Astrocyte (in vitro differentiated cells and primary cell): Measurements from ENCODE around the gene MTLN. TPM values are rescaled to one million over a fixed set of nuclear protein-coding genes. Genes with fewer than 3 reads are reported as not detected.
"Not testable (repeated sequence)": the region's sequence is repeated elsewhere in the genome, so short reads cannot be mapped to it uniquely, and the experiment has no call there.

ENCODE experiments used
- DNase-seq: peaks from one replicate; pipeline ENCODE4 v3.0.0-alpha.2; 2010; ENCODE audit warnings: low read depth
- FAIRE-seq: peaks from 2 replicates; lab custom pipeline; 2011; peaks lifted over from hg19 to GRCh38; lab: Jason Lieb, UNC
- H2AFZ ChIP-seq: 2 replicates; pipeline ENCODE4 v1.6.0; 2012; ENCODE audit warnings: low read depth, low read length, inconsistent platforms
- H3K27ac ChIP-seq: 2 replicates; pipeline ENCODE4 v1.5.1; 2011; ENCODE audit warnings: low read depth, low read length, inconsistent platforms
- H3K27me3 ChIP-seq: 2 replicates; pipeline ENCODE4 v1.6.0; 2011; ENCODE audit warnings: low read length, inconsistent platforms; ENCODE audit not compliant: insufficient read depth
- H3K36me3 ChIP-seq: 2 replicates; pipeline ENCODE4 v1.5.1; 2011; ENCODE audit warnings: low read length, inconsistent platforms; ENCODE audit not compliant: insufficient read depth
- H3K4me1 ChIP-seq: 2 replicates; pipeline ENCODE4 v1.5.1; 2011; ENCODE audit warnings: low read length, inconsistent platforms; ENCODE audit not compliant: insufficient read depth
- H3K4me2 ChIP-seq: 2 replicates; pipeline ENCODE4 v1.6.0; 2012; ENCODE audit warnings: low read length, inconsistent platforms
- H3K4me3 ChIP-seq: 2 replicates; pipeline ENCODE4 v1.5.1; 2011; ENCODE audit warnings: low read depth, mild to moderate bottlenecking, low read length, inconsistent platforms; ENCODE audit not compliant: insufficient read depth
- H3K79me2 ChIP-seq: 2 replicates; pipeline ENCODE4 v1.6.0; 2012; ENCODE audit warnings: mild to moderate bottlenecking, low read length, inconsistent platforms; ENCODE audit not compliant: insufficient read depth
- H3K9ac ChIP-seq: 2 replicates; pipeline ENCODE4 v1.6.0; 2012; ENCODE audit warnings: mild to moderate bottlenecking, low read length, inconsistent platforms
- H3K9me3 ChIP-seq: 2 replicates; pipeline ENCODE4 v1.5.1; 2012; ENCODE audit warnings: low read depth, mild to moderate bottlenecking, low read length, inconsistent platforms; ENCODE audit not compliant: insufficient read depth
- H4K20me1 ChIP-seq: 2 replicates; pipeline ENCODE4 v1.6.0; 2012; ENCODE audit warnings: low read length, inconsistent platforms; ENCODE audit not compliant: insufficient read depth
- H3K27ac Mint-ChIP-seq: one replicate; pipeline ENCODE4 v1.8.0; 2021; ENCODE audit warnings: mild to moderate bottlenecking, mixed read lengths; ENCODE audit not compliant: unreplicated experiment
- H3K27me3 Mint-ChIP-seq: one replicate; pipeline ENCODE4 v1.8.0; 2021; ENCODE audit warnings: low read depth, mixed read lengths; ENCODE audit not compliant: unreplicated experiment
- H3K36me3 Mint-ChIP-seq: one replicate; pipeline ENCODE4 v1.8.0; 2021; ENCODE audit warnings: low read depth, mixed read lengths; ENCODE audit not compliant: unreplicated experiment
- H3K4me1 Mint-ChIP-seq: one replicate; pipeline ENCODE4 v1.8.0; 2021; ENCODE audit warnings: low read depth, mixed read lengths; ENCODE audit not compliant: unreplicated experiment
- H3K4me3 Mint-ChIP-seq: one replicate; pipeline ENCODE4 v1.8.0; 2021; ENCODE audit warnings: mild to moderate bottlenecking, moderate library complexity, mixed read lengths; ENCODE audit not compliant: unreplicated experiment
- H3K9me3 Mint-ChIP-seq: one replicate; pipeline ENCODE4 v1.8.0; 2021; ENCODE audit warnings: mild to moderate bottlenecking, mixed read lengths; ENCODE audit not compliant: unreplicated experiment
- CTCF ChIP-seq: IDR thresholded peaks from 2 replicates; pipeline ENCODE4 v1.5.1; 2011; ENCODE audit warnings: low read depth, mild to moderate bottlenecking, inconsistent platforms, low read length, moderate library complexity; ENCODE audit not compliant: insufficient read depth
- EZH2 ChIP-seq: IDR thresholded peaks from 2 replicates; pipeline ENCODE4 v1.6.1; 2012; ENCODE audit warnings: mild to moderate bottlenecking, low read length, inconsistent platforms; ENCODE audit not compliant: insufficient read depth
- total RNA-seq: library from RNA; stranded (reverse); gene quantifications from 2 replicates; pipeline ENCODE4 v1.2.1, GENCODE V29; 2021

The MTLN gene
- total RNA-seq, 1 donor from 2014 or later: 22.2 TPM

- FAIRE-seq: no peak
- Mint-ChIP-seq H3K27ac (no peak overlapping the region), H3K27me3 (peaks cover 2% of the 10 kb centered on the region), H3K4me1 (no peaks in the 10 kb centered on the region), H3K9me3 (no peaks in the 10 kb centered on the region), H3K4me3 (no peak overlapping the region), H3K36me3 (no peaks in the 10 kb centered on the region)
- H3K9ac ChIP-seq: no peak overlapping the region
- no peaks in the 10 kb centered on the region for H3K79me2 ChIP-seq
- no peak overlapping the region for H2AFZ ChIP-seq
- no peak overlapping the region for H3K27ac ChIP-seq
- H3K4me1 ChIP-seq: no peaks in the 10 kb centered on the region
- H3K4me3 ChIP-seq: no peak overlapping the region
- TF ChIP-seq EZH2 (no peak), CTCF (no peak)
- no peaks in the 10 kb centered on the region for H4K20me1 ChIP-seq
- no peaks in the 10 kb centered on the region for H3K36me3 ChIP-seq
- H3K9me3 ChIP-seq: no peaks in the 10 kb centered on the region
- H3K27me3 ChIP-seq: no peaks in the 10 kb centered on the region
- no peak overlapping the region for H3K4me2 ChIP-seq
- no peak for DNase-seq
Observed at GRCh38 chr2:110197452-110197851, 14.9 kb downstream of the MTLN start.

DNA sequence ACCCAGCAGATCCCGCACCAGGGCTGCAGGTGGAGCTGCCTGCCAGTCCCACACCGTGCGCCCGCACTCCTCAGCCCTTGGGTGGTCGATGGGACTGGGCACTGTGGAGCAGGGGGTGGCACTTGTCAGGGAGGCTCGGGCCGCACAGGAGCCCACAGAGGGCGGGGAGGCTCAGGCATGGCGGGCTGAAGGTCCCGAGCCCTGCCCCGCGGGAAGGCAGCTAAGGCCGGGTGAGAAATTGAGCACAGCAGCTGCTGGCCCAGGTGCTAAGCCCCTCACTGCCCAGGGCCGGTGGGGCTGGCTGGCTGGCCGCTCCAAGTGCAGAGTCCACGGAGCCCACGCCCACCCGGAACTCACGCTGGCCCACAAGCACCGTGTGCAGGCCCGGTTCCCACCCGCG lies 22.2 kb downstream of the MTLN start:
- H3K36me3 Mint-ChIP-seq: peaks cover 29% of the 10 kb centered on the region
- not testable (repeated sequence) for H3K9me3 ChIP-seq, H4K20me1 ChIP-seq, H3K4me1 Mint-ChIP-seq, H3K27ac Mint-ChIP-seq, H3K4me3 Mint-ChIP-seq, H3K4me1 ChIP-seq, H3K9me3 Mint-ChIP-seq, H3K9ac ChIP-seq, H3K36me3 ChIP-seq, H3K27me3 ChIP-seq, H2AFZ ChIP-seq, H3K79me2 ChIP-seq, H3K4me2 ChIP-seq, H3K27ac ChIP-seq, H3K27me3 Mint-ChIP-seq, H3K4me3 ChIP-seq, DNase-seq, FAIRE-seq

- no peaks in the 10 kb centered on the region for H3K4me1 Mint-ChIP-seq
Observed at GRCh38 chr2:110182449-110182848, 29.9 kb downstream of the MTLN start.

More at GRCh38 chr2:110182449-110182848, 29.9 kb downstream of the MTLN start:
- Mint-ChIP-seq H3K4me3 (no peak overlapping the region), H3K27ac (no peak overlapping the region), H3K27me3 (no peaks in the 10 kb centered on the region), H3K36me3 (peaks cover 23% of the 10 kb centered on the region), H3K9me3 (peaks cover 26% of the 10 kb centered on the region)
- no peaks in the 10 kb centered on the region for H3K27me3 ChIP-seq
- TF ChIP-seq CTCF (no peak), EZH2 (no peak)
- no peak overlapping the region for H3K9ac ChIP-seq
- H3K4me2 ChIP-seq: no peak overlapping the region
- no peak overlapping the region for H2AFZ ChIP-seq
- H3K27ac ChIP-seq: no peak overlapping the region
- DNase-seq (no peak), FAIRE-seq (no peak)
- no peaks in the 10 kb centered on the region for H3K4me1 ChIP-seq
- no peaks in the 10 kb centered on the region for H4K20me1 ChIP-seq
- H3K4me3 ChIP-seq: no peak overlapping the region
- no peaks in the 10 kb centered on the region for H3K36me3 ChIP-seq
- H3K9me3 ChIP-seq: no peaks in the 10 kb centered on the region
- H3K79me2 ChIP-seq: no peaks in the 10 kb centered on the region
